ENCODE measurements around the gene SLC8B1.

- TF ChIP-seq CTCF (conservative IDR thresholded peaks at IDR 0.05; ENCODE audit: low read depth, low read length) (no peak), EZH2phosphoT487 (IDR thresholded peaks at IDR 0.05; ENCODE audit: borderline replicate concordance, low read length) (no peak), EZH2 (IDR thresholded peaks at IDR 0.05; ENCODE audit: low read length, unreplicated experiment) (no peak)
These were observed 5.7 kb downstream of the SLC8B1 start for GRCh38 chr12:113329022-113329790.
